GM04504 (cell line): ENCODE results near the gene NELFB.

Source experiments
- DNase-seq: peaks from one replicate; pipeline ENCODE4 v3.0.0-alpha.2; 2012; ENCODE audit warnings: low read depth

The NELFB gene

GRCh38 chr9:137303151-137303892 lies 48.2 kb downstream of the NELFB start:
- no peak for DNase-seq

- no peak for DNase-seq
Observed at GRCh38 chr9:137303893-137304382, 48.8 kb downstream of the NELFB start.

- DNase-seq = no peak
Observed at GRCh38 chr9:137304383-137305059, 49.4 kb downstream of the NELFB start.

- no peak for DNase-seq
Observed at GRCh38 chr9:137305060-137305797, 50.1 kb downstream of the NELFB start.

DNA sequence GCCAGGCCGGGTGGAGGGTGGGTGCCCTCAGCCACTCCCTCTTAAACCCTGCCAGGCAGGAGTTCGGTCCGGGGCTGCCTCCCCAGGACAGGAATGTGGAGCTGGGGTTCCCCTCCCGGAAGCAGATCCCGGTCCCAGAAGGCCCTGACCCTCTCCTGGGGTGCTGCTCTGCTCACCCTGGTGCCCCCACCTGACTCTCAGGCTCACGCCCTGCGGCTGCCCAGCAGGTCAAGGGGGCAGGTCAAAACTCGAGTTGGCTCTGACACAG lies 50.6 kb downstream of the NELFB start:
- DNase-seq = no peak

GRCh38 chr9:137306066-137306849 lies 51.1 kb downstream of the NELFB start:
- no peak for DNase-seq

DNA sequence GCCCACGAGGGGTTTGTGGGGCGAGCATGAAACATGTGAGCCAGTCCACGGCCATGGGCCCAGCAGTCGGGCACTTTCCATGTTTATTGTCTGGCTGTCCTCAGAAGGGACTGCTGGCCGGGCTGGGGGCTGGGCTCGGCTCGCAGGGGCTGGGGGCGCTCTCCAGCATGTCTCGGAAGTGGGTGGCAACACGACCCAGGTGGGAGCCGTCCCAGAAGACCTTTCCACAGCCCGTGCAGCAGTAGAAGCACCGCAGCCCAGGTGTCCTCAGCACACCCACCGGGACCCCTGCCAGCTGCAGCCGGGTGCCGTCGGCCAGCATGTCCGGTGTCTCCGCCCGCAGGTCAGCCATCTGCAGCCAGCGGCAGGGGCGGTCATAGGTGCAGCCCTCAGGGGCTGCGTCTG lies 51.7 kb downstream of the NELFB start:
- DNase-seq = no peak

DNA sequence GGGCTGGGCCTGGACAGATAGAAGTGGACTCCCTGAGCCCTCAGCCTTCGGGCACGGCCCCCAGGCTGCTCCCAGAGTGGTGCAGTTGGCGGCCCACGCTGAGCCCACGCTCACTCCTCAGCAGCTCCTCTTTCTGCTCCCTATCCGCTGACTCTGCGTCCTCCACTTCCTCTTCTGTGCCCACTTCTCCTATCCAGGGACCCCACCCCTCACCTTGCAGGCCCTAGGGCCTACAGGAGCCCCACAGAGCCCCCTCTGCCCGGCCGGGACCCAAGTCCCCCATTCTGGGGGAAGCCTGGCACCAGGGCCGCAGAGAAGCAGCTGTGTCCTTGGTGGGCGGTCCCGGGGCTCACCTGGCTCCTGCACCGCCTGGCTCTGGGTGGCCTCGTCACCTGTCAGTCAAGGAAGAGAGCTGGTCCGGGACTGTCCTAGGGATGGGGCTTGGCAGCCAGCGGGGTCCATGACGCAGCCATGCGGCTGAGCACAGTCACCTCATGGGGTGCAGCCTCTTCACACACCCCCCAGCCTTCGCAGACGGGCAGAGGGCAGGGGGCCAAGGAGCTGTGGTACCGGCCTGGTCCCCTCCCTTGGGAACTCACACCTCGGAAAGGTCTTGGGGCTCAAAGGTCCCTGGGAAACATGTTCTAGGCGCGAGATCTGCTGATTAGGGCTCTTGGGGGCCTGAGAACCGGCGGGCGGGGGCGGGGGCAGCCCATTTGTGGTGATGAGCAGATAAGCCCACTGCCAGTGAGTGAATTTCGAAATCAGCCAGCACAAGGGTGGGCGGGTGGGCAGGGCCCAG lies 52.3 kb downstream of the NELFB start:
- no peak for DNase-seq

GRCh38 chr9:137308057-137308619 lies 53.0 kb downstream of the NELFB start:
- no peak for DNase-seq

DNA sequence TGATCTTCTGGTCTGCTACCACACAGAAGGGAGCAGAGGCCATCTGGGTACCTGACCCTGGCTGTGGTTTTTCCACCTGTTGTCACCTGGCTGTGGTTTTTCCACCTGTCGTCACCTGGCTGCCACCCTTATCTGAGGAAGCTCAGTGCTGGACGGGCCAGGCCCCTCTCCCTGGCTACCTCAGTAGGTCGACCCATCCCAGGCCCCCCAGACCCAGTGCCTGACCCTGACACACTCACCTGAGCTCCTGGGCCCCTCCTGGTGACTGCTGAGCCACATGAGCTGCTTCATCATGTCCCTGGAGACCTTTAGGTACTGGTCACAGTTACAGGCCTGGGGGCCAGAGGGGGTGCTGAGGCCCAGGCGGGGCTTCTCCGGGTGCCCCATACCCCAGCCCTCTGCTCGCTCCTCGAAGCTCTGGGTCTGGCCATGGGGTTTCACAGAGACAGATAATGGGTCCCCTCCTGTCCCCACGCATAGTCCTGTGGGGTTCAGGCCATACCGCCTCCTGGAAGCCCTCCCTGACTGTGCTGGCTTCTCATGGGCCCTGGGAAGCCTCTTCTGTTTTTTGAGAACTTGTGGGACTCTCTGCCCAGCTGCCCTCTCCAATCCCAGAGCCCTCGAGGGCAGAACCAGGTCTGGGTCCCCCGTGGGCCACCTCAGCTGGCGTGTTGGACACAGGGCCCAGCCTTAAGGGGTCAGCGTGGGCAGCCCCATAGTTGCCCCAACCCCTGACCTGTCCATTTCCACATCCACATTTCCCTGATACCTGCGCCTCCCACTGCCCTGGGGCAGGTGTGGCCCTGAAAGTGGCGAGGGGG lies 54.5 kb downstream of the NELFB start:
- DNase-seq = no peak

GRCh38 chr9:137310189-137311052 lies 55.3 kb downstream of the NELFB start:
- no peak for DNase-seq

GRCh38 chr9:137311171-137311985 lies 56.3 kb downstream of the NELFB start:
- DNase-seq = no peak

- DNase-seq = no peak
Observed at GRCh38 chr9:137311986-137312851, 57.1 kb downstream of the NELFB start.

DNA sequence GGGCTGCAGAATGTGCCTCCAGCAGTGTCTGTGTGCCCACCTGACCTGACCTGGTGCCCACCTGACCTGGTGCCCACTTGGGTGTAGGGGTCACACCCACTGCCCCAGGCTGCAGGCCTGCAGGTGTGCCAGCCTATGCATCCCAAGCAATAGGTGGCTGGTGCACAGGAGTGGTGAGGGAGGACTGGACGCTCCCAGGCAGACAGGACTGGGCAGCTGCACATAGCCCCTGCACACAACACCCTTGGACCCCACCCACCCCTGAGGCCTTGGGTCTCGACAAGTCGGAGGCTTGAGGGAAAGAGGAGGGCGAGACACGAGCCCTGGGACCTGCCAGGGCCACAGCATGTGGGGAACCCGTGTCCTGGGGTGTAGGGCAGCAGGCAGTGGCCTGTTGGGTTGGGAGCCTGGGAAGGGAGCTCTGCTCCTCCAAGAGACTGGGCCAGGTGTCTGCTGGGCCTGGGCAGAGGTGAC lies 57.8 kb downstream of the NELFB start:
- no peak for DNase-seq

- DNase-seq = no peak
Observed at GRCh38 chr9:137313326-137313936, 58.3 kb downstream of the NELFB start.

- DNase-seq = no peak
Observed at GRCh38 chr9:137313956-137314560, 58.9 kb downstream of the NELFB start.
